HFF-Myc (cell line): Measurements from ENCODE around the gene ZNF423.

Source experiments
- DNase-seq: peaks from one replicate; pipeline ENCODE4 v3.0.0-alpha.2; 2011; ENCODE audit warnings: low read depth; ENCODE audit errors: extremely low read depth
- H3K4me3 ChIP-seq: replicated peaks from 2 replicates; pipeline ENCODE4 v1.5.1; 2011; ENCODE audit warnings: low read depth, mild to moderate bottlenecking, control low read depth, low read length
- TF ChIP-seq, protein P1 (sequence below): IDR thresholded peaks from 2 replicates; pipeline ENCODE4 v1.5.1; 2012; ENCODE audit warnings: mild to moderate bottlenecking, low read depth, low read length, control low read depth; ENCODE audit errors: missing control alignments

Gene ZNF423

DNA sequence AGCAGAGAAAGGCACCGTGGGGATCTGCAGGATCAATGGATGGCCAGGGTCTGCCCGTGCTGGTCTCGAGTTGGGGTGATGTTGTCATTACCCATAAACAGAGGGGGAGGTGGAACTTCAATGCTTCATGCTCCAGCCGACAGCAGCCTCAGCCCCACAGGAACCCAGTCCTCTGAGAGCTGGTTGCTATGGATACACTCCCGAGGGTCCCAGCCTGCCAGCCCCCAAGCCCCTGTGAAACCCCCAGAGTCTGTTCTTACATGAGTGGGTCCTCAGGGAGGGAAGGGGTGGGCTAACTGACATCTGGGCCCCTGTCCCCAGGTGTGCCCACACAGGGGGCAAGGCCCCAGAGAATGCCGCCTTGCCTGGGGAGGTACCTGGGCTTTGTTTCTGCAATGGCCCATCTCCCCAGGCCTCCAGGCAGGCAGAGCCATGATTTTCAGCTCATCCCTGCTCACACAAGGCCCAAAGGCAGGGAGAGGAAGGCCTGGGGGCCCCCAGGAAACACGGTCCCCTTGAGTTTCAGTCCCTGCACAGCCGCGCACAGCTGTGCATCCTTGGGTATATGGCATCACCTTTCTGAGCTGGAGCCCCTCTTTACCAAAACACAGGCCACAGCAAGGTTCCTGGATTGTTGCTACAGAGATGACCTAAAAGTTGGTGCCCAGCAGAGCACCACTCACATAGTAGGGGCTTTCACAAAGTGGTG is 223.7 kb downstream of the ZNF423 start:
- no peak for DNase-seq
- no peak overlapping the region for H3K4me3 ChIP-seq
- TF ChIP-seq, protein P1, sequence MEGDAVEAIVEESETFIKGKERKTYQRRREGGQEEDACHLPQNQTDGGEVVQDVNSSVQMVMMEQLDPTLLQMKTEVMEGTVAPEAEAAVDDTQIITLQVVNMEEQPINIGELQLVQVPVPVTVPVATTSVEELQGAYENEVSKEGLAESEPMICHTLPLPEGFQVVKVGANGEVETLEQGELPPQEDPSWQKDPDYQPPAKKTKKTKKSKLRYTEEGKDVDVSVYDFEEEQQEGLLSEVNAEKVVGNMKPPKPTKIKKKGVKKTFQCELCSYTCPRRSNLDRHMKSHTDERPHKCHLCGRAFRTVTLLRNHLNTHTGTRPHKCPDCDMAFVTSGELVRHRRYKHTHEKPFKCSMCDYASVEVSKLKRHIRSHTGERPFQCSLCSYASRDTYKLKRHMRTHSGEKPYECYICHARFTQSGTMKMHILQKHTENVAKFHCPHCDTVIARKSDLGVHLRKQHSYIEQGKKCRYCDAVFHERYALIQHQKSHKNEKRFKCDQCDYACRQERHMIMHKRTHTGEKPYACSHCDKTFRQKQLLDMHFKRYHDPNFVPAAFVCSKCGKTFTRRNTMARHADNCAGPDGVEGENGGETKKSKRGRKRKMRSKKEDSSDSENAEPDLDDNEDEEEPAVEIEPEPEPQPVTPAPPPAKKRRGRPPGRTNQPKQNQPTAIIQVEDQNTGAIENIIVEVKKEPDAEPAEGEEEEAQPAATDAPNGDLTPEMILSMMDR: no peak

DNA sequence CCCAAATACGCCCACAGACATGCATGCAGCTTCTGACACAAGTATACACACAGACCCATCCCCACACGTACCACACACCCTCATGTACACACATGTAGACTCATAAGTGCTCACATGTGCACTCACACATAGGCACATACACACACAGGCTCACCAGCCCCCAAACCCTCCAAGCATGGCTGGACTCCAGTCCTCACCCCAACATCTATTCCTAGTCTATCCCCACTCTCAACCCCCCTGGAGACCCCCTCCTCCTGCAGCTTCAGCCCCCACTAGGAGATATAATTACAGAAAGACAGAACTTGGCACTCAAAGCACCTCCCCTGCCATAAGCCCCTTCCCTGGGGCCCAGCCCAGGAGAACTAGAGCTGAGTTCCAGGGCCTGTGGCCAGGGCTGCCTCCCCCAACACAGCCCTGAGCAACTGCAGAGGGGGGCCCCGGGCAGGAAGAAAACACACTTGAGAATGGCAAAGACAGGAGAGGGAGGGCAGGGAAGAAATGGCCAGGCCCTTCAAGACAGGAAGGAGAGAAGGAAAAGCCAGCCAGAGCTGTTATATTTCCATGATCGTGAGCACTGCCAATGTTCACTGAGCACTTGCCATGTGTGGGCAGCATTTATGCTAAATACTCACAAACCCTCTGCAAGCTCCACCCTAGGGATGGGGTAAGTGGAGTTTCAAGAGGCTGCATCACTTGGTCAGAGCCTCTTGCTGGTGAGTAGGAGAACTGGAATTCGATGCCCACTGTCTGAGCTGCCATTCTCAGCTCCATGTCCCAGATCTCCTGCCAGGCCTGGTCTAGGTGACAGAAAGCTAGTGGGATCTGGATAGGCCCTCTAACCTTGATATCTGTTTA is 224.5 kb downstream of the ZNF423 start:
- DNase-seq: no peak
- TF ChIP-seq, protein P1: no peak
- H3K4me3 ChIP-seq: no peak overlapping the region

DNA sequence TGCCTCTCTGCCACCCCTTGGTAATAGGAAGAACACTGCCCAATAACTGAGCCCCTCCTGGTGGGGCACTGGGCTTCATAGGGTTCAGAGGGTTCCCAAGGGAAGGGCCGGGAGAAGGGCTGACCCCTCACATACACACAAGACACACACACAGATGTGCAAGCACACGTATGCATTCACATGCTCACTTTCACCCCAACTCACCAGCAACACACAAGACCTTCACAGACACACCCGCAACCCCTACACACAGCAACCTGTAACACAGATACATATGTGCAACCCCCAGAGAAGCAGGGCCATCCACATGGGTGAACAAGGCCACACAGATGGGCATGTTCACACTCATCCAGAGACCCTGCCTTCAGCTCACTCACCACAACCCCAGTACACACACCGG is 225.1 kb downstream of the ZNF423 start:
- no peak overlapping the region for H3K4me3 ChIP-seq
- TF ChIP-seq, protein P1: no peak
- DNase-seq: no peak

DNA sequence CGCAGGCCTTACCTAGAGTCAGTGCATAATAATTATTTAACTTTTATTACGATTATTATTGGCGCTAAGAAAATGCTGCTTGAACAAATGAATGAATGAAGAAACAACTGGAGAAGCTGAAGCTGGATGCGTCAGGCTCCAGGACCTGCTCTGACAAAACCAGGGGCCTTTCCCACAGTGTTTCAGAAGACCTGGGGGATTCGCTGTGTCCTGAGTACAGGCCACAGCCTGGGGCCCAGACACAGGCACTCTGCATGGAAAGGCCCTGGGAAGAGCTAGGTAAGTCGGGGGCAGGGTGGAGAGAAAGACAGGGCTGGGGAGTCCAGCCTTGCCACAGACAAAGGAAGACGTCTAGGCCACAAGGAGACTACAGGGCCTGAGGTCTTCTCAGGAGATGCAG is 226.1 kb downstream of the ZNF423 start:
- no peak overlapping the region for H3K4me3 ChIP-seq
- no peak for DNase-seq
- TF ChIP-seq, protein P1: no peak

DNA sequence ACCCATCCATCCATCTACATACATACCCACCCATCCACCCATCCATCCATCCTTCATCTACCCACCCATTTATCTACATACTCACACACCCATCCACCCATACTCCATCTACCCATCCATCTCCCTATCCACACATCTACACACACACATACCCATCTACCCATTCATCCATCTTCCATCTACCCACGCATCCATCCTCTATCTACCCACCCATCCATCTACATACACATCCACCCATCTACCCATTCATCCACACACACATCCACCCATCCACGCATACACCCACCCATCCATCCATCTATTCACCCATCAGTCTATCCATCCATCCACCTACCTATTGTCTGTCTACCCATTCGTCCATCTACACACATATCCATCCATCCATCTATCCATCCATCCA is 227.8 kb downstream of the ZNF423 start:
- TF ChIP-seq, protein P1: no peak
- no peak overlapping the region for H3K4me3 ChIP-seq
- DNase-seq: no peak

DNA sequence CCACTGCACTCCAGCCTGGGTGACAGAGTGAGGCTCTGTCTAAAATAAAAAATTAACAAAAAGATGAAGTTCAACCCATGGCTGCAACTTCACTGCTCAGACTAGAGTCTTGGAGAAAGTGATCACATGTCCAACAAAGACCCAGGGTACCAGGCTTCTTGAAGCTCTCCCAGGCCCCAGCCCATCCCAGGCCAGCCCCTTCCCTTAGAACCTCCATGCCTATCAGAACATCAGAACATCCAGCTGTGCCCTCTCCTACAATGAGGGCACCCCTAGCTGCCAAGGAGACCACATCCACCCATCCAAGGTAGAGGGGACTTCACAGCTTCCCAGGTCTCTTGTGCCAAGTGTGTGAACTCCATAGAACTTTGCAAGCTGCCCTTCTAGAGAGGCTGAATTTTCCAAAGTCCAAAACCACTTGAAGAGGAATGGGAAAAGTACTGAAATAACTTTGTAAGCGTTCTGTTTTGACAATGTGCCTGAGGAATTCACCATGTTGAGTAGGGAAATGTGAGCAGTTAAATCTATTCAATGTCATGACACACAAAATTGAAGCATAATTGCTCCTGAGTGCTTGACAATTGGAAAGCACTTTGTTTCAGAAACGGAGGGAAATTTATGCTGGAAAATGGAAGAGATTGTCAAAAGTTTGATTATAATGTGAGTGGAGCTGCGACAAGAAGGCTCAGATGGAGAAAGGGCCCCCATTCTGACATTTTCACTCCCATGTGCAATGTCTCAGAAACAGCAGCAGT is 230.4 kb downstream of the ZNF423 start:
- TF ChIP-seq, protein P1: no peak
- no peak overlapping the region for H3K4me3 ChIP-seq
- no peak for DNase-seq
